Skeletal muscle satellite cell (primary cell): ENCODE results near the gene ARL4D.

ENCODE experiments used
- H3K27me3 ChIP-seq: 2 replicates; pipeline ENCODE4 v1.7.0; 2013; ENCODE audit warnings: low read length; ENCODE audit not compliant: control insufficient read depth, insufficient read depth
- H3K36me3 ChIP-seq: 2 replicates; pipeline ENCODE4 v1.7.0; 2013; ENCODE audit warnings: mild to moderate bottlenecking, control low read depth, low read length; ENCODE audit not compliant: insufficient read depth
- H3K4me1 ChIP-seq: 2 replicates; pipeline ENCODE4 v1.7.0; 2013; ENCODE audit warnings: low read length; ENCODE audit not compliant: control insufficient read depth, insufficient read depth
- H3K4me2 ChIP-seq: 2 replicates; pipeline ENCODE4 v1.7.0; 2013; ENCODE audit warnings: mild to moderate bottlenecking, low read length
- H3K4me3 ChIP-seq: 2 replicates; pipeline ENCODE4 v1.7.0; 2013; ENCODE audit warnings: low read length
- H3K9ac ChIP-seq: 2 replicates; pipeline ENCODE4 v1.7.0; 2013; ENCODE audit warnings: mild to moderate bottlenecking, low read depth, low read length, moderate library complexity
- H3K9me3 ChIP-seq: replicated peaks from 2 replicates; pipeline ENCODE4 v1.7.0; 2013; ENCODE audit warnings: mild to moderate bottlenecking, control low read depth, low read length

Gene ARL4D

GRCh38 chr17:43437756-43438155 lies 39.0 kb downstream of the ARL4D start:
- Histone ChIP-seq H3K9ac (no peak overlapping the region), H3K9me3 (no peaks in the 10 kb centered on the region), H3K4me1 (peaks cover under 1% of the 10 kb centered on the region), H3K36me3 (no peaks in the 10 kb centered on the region), H3K4me3 (no peak overlapping the region), H3K27me3 (no peaks in the 10 kb centered on the region), H3K4me2 (no peak overlapping the region)

- no peak overlapping the region for H3K4me3 ChIP-seq
- no peaks in the 10 kb centered on the region for H3K9me3 ChIP-seq
- H3K36me3 ChIP-seq = no peaks in the 10 kb centered on the region
- H3K4me2 ChIP-seq = no peak overlapping the region
- no peaks in the 10 kb centered on the region for H3K27me3 ChIP-seq
- no peak overlapping the region for H3K9ac ChIP-seq
- H3K4me1 ChIP-seq = peaks cover 3% of the 10 kb centered on the region
Measured at GRCh38 chr17:43438626-43439025, 39.8 kb downstream of the ARL4D start.

GRCh38 chr17:43439041-43439440 lies 40.2 kb downstream of the ARL4D start:
- peaks cover 3% of the 10 kb centered on the region for H3K4me1 ChIP-seq
- H3K27me3 ChIP-seq = no peaks in the 10 kb centered on the region
- no peak overlapping the region for H3K4me3 ChIP-seq
- no peak overlapping the region for H3K9ac ChIP-seq
- H3K36me3 ChIP-seq = no peaks in the 10 kb centered on the region
- no peaks in the 10 kb centered on the region for H3K9me3 ChIP-seq
- no peak overlapping the region for H3K4me2 ChIP-seq

GRCh38 chr17:43442711-43443110 lies 43.9 kb downstream of the ARL4D start:
- H3K4me2 ChIP-seq = no peak overlapping the region
- no peaks in the 10 kb centered on the region for H3K9me3 ChIP-seq
- no peaks in the 10 kb centered on the region for H3K36me3 ChIP-seq
- H3K27me3 ChIP-seq = no peaks in the 10 kb centered on the region
- H3K9ac ChIP-seq = no peak overlapping the region
- no peak overlapping the region for H3K4me3 ChIP-seq
- H3K4me1 ChIP-seq = peaks cover 3% of the 10 kb centered on the region

GRCh38 chr17:43443381-43443780 lies 44.6 kb downstream of the ARL4D start:
- Histone ChIP-seq H3K9me3 (no peaks in the 10 kb centered on the region), H3K4me2 (no peak overlapping the region), H3K36me3 (no peaks in the 10 kb centered on the region), H3K4me1 (peaks cover 3% of the 10 kb centered on the region), H3K27me3 (no peaks in the 10 kb centered on the region), H3K9ac (no peak overlapping the region), H3K4me3 (no peak overlapping the region)

- Histone ChIP-seq H3K9ac (no peak overlapping the region), H3K4me3 (no peak overlapping the region)
Measured at GRCh38 chr17:43444223-43445008, 45.6 kb downstream of the ARL4D start.

GRCh38 chr17:43445009-43445589 lies 46.3 kb downstream of the ARL4D start:
- Histone ChIP-seq H3K4me2 (no peak overlapping the region), H3K36me3 (no peaks in the 10 kb centered on the region), H3K9ac (no peak overlapping the region), H3K9me3 (no peaks in the 10 kb centered on the region), H3K4me1 (peaks cover 12% of the 10 kb centered on the region), H3K27me3 (no peaks in the 10 kb centered on the region), H3K4me3 (no peak overlapping the region)

More at GRCh38 chr17:43444223-43445008, 45.6 kb downstream of the ARL4D start:
- Histone ChIP-seq H3K36me3 (no peaks in the 10 kb centered on the region), H3K4me2 (no peak overlapping the region), H3K4me1 (peaks cover 5% of the 10 kb centered on the region), H3K9me3 (no peaks in the 10 kb centered on the region), H3K27me3 (no peaks in the 10 kb centered on the region)

- Histone ChIP-seq H3K4me3 (no peak overlapping the region), H3K27me3 (no peaks in the 10 kb centered on the region), H3K4me2 (no peak overlapping the region), H3K9me3 (no peaks in the 10 kb centered on the region), H3K4me1 (peaks cover 12% of the 10 kb centered on the region), H3K9ac (no peak overlapping the region), H3K36me3 (no peaks in the 10 kb centered on the region)
Measured at GRCh38 chr17:43446773-43447172, 48.0 kb downstream of the ARL4D start.

- no peak overlapping the region for H3K9ac ChIP-seq
- no peak overlapping the region for H3K4me2 ChIP-seq
- H3K27me3 ChIP-seq = no peaks in the 10 kb centered on the region
- no peak overlapping the region for H3K4me3 ChIP-seq
- H3K9me3 ChIP-seq = no peaks in the 10 kb centered on the region
- peaks cover 15% of the 10 kb centered on the region for H3K4me1 ChIP-seq
- H3K36me3 ChIP-seq = no peaks in the 10 kb centered on the region
Measured at GRCh38 chr17:43448720-43449469, 50.1 kb downstream of the ARL4D start.

- H3K4me3 ChIP-seq = no peak overlapping the region
Measured at GRCh38 chr17:43449470-43450248, 50.9 kb downstream of the ARL4D start.

More at GRCh38 chr17:43449470-43450248, 50.9 kb downstream of the ARL4D start:
- peaks cover 15% of the 10 kb centered on the region for H3K4me1 ChIP-seq
- H3K4me2 ChIP-seq = peak overlapping the region; percentile 22
- H3K9me3 ChIP-seq = no peaks in the 10 kb centered on the region
- no peaks in the 10 kb centered on the region for H3K27me3 ChIP-seq
- no peak overlapping the region for H3K9ac ChIP-seq
- no peaks in the 10 kb centered on the region for H3K36me3 ChIP-seq
